NCI-H510A treated with DMSO at 0.1 percent for 48 hours (cell line): ENCODE measurements around the gene KAZN.

Experiments used
- DNase-seq: peaks from one replicate; lab custom pipeline; 2025; lab: John Stamatoyannopoulos, UW

The KAZN gene

GRCh38 chr1:14934867-14935266 is 336.4 kb downstream of the KAZN start:
- DNase-seq: no peak

DNA sequence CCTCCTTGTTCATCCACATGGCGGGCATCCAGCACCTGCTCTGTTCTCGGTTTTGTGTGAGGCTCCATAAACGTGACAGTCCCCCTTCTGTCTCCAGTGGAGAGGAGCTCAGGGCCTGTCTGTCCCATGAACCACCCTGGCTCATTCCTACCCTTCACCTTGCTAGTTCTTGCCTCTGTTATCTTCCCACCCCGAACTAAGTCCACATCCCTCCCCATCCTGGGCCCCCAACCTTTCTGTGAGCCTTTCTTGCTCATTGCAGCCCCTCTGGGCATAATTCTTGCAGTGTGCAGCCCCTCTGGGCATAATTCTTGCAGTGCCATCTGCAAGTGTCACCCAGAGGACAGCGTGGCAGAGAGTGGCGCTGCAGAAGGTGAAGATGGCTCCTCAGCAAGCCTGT is 338.3 kb downstream of the KAZN start:
- no peak for DNase-seq

DNA sequence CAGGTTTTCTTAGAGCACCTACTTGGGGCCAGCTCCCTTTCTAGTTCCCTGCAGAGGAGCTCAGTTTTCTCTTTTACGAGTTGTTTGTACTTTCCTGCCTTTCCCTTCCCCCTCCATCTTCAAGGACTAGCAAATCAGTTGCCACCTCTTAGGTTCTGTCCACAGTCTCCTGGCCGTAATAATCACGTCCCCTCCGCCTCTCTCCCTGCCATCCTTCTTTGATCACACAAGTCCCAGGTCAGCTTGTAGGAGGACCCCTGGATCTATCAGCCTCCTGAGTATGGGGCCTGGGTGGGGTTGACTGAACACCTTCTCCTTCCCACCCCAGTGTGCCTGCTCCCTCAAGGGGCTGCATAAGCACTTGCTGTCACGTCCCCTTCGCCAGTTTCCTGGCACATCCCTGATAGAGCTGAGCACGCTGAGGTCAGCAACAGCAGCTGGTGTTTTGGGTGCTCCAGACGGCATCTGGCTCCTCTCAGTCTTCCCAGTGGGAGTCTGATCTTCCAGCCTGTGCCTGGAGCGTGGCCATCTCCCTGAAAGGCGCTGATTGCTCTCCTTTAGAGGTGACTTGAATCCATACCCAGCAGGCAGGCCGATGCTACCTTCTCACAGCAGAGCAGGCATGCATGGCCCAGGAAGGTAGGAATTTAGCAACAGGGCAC is 338.9 kb downstream of the KAZN start:
- no peak for DNase-seq

- peak; percentile 50 for DNase-seq
Observed at GRCh38 chr1:14939527-14940284, 341.2 kb downstream of the KAZN start.

GRCh38 chr1:14940285-14940870 is 341.9 kb downstream of the KAZN start:
- peak; percentile 77 for DNase-seq

DNA sequence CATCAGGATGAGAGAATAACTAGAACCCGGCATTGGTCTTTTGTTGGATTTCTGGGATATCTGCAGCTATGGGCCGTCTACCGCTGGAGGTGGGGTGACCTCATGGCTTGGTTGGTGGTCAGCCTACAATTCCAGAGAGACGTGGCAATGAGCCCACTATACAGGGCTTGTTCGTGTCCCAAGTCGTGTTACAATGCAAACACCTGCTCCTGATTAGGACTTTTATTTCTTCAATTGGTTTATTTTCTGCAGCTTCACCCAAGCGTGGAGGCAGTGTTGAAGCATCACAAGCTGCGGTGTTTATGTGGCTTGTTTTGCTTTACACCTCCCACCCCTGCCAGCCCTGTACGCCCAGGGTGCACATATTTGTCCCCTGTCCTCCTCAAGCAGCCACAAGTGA is 343.4 kb downstream of the KAZN start:
- DNase-seq: peak; percentile 42

DNA sequence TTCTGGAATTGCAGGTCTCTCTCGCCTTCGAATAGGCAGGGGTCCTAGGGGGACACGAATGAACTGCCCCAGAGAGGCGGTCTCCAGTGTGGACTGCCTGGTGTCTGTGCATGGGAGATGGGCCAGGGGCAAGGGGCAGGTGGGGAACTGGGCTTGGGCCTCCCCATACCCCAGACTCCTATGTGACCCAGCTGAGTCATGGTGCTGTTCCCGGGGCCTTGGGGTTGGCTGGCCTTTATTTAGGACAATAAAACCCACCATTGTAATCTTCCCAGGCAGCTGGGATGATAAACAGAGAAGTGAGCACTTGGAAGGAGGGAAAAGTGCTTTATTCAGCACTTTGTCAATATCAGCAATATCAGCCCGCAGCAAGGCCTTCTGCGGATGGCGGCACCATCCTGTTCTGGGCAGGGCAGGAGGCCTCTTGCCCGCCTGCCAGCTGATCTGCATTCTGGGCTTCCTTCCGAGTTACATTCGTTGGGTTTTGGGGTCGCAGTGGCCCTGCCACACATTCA is 346.0 kb downstream of the KAZN start:
- DNase-seq: no peak

DNA sequence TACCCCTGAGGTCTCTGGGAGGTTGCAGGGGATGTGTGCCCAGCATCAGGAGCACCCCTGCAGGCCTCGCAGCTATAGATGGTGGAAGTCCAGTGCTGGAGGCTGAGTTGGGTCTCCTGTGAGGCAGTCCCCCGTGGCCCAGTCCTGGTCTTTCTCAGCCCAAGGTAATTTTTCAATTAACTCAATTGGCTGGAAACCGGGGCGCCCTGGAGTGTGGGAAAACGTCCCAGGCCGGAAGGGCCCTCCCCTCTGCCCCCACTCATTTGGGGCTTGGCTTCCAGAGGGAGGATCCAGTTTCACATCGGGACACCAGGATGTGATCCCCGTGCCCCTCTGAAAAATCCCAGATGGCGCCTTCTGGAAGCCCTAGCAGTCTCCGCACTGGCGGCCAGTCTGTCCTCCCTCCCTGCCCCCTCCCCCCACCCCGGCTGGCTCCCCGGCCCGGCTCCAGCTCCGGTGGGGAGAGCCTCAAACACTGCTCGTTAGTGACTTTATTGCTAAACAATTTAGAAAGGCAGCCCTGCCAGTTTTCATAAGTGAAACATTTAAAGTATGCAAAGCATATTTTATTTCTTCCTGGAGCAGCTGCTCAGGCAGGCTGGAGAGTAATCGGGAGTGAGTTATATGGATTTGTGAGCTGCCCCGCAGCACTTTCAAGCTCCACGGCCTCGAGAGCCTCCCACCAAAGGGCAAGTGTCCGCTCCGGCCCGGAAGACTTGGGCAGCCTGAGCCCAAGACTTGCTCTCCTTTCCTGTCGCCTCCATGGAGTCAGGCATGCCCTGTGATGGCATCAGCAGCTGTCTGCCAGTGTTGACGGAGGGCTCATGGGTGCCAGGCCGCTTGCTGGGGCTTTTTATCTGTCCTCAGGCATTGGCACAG is 346.9 kb downstream of the KAZN start:
- no peak for DNase-seq

- no peak for DNase-seq
Observed at GRCh38 chr1:14946011-14946359, 347.5 kb downstream of the KAZN start.

GRCh38 chr1:14946684-14947238 is 348.3 kb downstream of the KAZN start:
- no peak for DNase-seq

GRCh38 chr1:14947421-14947820 is 348.9 kb downstream of the KAZN start:
- no peak for DNase-seq

GRCh38 chr1:14948112-14948652 is 349.7 kb downstream of the KAZN start:
- no peak for DNase-seq

DNA sequence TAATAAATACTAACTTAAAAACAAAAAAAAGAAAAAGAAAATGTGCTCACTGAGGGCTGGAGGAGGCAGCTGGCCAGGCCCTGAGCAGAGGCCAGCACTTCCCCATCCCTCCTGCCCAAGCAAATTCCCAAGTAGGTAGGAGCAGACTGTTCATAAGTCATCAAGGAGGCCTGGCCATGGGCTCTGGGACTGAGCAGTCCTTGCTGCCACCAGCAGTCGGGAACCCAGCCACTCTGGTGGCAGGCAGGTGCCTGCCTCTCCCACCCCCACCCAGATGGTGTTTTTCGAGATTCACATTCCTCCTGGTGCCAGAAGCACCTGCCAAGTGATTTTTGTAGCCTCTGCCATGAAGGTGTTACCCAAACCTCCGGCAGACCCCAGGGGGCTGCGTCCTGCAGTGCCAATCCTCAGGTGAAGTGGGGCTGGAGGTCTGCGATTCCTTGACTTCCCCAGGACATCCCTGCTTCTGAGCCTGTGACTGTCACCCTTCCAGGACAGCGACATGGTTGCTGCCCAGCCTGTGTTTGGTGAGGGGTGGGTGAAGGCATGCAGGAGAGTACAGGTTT is 350.9 kb downstream of the KAZN start:
- DNase-seq: no peak

DNA sequence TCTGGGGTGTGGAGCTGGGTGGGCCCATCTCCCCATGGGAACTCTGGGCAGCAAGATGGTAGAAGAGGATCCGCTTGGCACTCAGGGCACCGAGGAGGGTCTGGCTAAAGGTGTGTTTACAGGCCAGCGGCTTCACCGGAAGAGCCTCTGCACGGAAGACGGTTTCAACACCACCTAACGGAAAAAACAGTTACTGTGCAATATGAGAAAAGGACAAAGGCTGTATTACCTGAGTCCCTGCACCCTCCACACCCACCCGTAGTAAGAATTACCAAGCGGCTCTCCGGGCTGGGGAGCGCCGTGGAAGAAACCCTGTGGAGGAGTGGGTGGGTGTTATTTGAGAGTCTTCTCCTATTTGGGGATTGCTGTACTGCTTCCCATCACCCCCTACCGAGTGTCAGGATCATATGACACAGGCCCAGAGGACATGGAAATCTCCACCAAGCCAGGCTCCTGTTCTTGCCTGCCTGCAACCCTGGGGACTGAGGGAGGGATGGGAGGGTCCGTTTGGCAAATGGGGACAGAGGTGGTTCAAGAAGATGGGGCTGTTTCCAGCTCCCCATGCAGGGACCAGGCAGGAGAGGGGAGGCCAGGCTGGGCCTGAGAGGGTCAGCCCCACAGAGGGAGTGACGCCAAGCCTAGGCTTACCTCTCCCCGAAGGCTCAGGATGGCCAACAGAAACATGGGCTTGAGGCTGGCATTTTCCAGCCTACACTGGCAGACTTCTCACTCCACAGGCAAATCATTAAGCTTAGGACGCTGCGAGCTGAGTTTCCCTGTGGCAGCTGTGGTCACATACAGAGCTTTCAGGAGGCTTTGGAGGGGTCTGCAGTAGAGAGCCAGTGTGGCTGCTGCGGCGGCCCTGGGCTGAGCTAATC is 351.6 kb downstream of the KAZN start:
- DNase-seq: no peak

DNA sequence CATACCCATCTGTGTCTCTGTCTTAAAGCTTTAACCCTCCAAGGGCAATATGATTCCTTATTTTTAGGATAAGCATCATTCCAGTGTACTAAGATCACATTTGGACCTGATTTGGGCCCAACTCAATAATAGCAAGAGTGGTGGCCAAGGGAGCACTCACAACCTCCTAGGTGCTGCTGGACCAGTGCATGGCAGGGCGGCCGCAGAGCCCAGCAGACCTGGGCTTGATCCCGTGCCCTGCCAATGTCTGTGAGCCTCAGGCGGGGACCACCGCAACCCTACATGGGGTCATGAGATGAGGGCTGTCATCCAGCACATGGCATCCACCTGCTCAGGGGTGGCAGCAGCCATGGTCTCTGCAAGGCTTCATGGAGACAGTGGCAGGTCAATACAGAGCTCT is 353.3 kb downstream of the KAZN start:
- no peak for DNase-seq

- DNase-seq: no peak
Observed at GRCh38 chr1:14952626-14953314, 354.3 kb downstream of the KAZN start.

- DNase-seq: no peak
Observed at GRCh38 chr1:14954210-14954609, 355.7 kb downstream of the KAZN start.

GRCh38 chr1:14954930-14955329 is 356.4 kb downstream of the KAZN start:
- DNase-seq: no peak

GRCh38 chr1:14955402-14955801 is 356.9 kb downstream of the KAZN start:
- peak; percentile 80 for DNase-seq

DNA sequence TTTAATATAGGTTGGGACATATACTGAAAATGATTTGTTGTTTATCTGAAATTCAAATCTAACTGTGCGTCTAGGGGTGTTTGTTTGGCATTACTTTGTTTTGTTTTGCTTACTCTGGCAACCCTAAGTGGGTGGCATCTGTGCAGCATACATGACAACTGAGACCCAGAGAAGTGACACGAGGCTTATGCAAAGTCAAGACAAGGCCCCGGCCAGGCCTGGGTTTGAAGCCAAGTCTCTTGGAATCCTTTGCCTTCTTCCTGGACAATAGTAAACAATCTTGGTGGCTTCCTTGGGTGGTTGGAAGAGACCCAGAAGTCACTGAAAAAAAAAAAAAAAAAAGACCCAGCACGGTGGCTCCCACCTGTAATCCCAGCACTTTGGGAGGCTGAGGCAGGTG is 357.5 kb downstream of the KAZN start:
- no peak for DNase-seq
